SU-DHL-6 (cell line): ENCODE data around the gene BICD1.

ENCODE experiments used
- H2AFZ ChIP-seq: fragments of 200-600 bp; sonication (generic); 2 replicates; pipeline ENCODE4 v1.6.1; 2014; ENCODE audit warnings: low read depth, mild to moderate bottlenecking, moderate library complexity, mixed read lengths, antibody characterized with exemption, low read length; ENCODE audit not compliant: severe bottlenecking
- H3F3A ChIP-seq: fragments of 200-600 bp; shearing (Covaris generic); 2 replicates; pipeline ENCODE4 v1.6.0; 2016; ENCODE audit warnings: antibody characterized with exemption, mild to moderate bottlenecking; ENCODE audit not compliant: insufficient read depth
- H3K27ac ChIP-seq: fragments of 200-600 bp; sonication (generic); 2 replicates; pipeline ENCODE4 v1.5.1; 2016; ENCODE audit warnings: low read depth, mild to moderate bottlenecking, low read length, moderate library complexity, mixed read lengths
- H3K27me3 ChIP-seq: fragments of 200-600 bp; sonication (generic), shearing (Covaris generic); 2 replicates; pipeline ENCODE4 v1.6.0; 2014; ENCODE audit warnings: mild to moderate bottlenecking, low read length
- H3K36me3 ChIP-seq: fragments of 200-600 bp; sonication (generic); 2 replicates; pipeline ENCODE4 v1.6.1; 2014; ENCODE audit warnings: mild to moderate bottlenecking, low read length, mixed read lengths
- H3K4me2 ChIP-seq: fragments of 300-600, 200-600 bp; shearing (Covaris generic), sonication (generic); 2 replicates; pipeline ENCODE4 v1.6.0; 2014; ENCODE audit warnings: low read length, low read depth, mild to moderate bottlenecking; ENCODE audit not compliant: poor library complexity, severe bottlenecking
- H3K4me3 ChIP-seq: fragments of 200-600 bp; sonication (generic); 2 replicates; pipeline ENCODE4 v1.5.1; 2014; ENCODE audit warnings: antibody characterized with exemption, low read length, mild to moderate bottlenecking, mixed read lengths; ENCODE audit not compliant: insufficient read depth, poor library complexity, severe bottlenecking
- H3K79me2 ChIP-seq: fragments of 200-600 bp; sonication (generic); 2 replicates; pipeline ENCODE4 v1.6.1; 2014; ENCODE audit warnings: mild to moderate bottlenecking, low read length, moderate library complexity; ENCODE audit not compliant: insufficient read depth
- H3K9ac ChIP-seq: fragments of 200-600 bp; sonication (generic); 2 replicates; pipeline ENCODE4 v1.7.0; 2014; ENCODE audit warnings: mild to moderate bottlenecking, low read length
- H3K9me2 ChIP-seq: fragments of 200-600 bp; sonication (generic); replicated peaks from 2 replicates; pipeline ENCODE4 v1.6.1; 2014; ENCODE audit warnings: low read length; ENCODE audit not compliant: insufficient read depth
- H3K9me3 ChIP-seq: fragments of 200-600 bp; sonication (generic); 2 replicates; pipeline ENCODE4 v1.6.1; 2014; ENCODE audit warnings: low read length, mixed read lengths; ENCODE audit not compliant: insufficient read depth
- H4K20me1 ChIP-seq: fragments of 200-600 bp; sonication (generic); 2 replicates; pipeline ENCODE4 v1.6.1; 2014; ENCODE audit warnings: low read depth, mild to moderate bottlenecking, antibody characterized with exemption, low read length, moderate library complexity, mixed read lengths
- EZH2phosphoT487 ChIP-seq: fragments of 200-600 bp; sonication (generic), shearing (Covaris generic); conservative IDR thresholded peaks from 2 replicates; pipeline ENCODE4 v1.6.1; 2018; ENCODE audit warnings: mild to moderate bottlenecking, antibody characterized with exemption, low read length, moderate library complexity, mixed read lengths
- TF ChIP-seq, protein P1 (sequence below): fragments of 200-600 bp; sonication (generic); IDR thresholded peaks from one replicate; pipeline ENCODE4 v1.5.1; 2017; ENCODE audit warnings: antibody characterized with exemption, mild to moderate bottlenecking, low read length, moderate library complexity; ENCODE audit not compliant: insufficient read depth, poor library complexity, severe bottlenecking

Gene BICD1

DNA sequence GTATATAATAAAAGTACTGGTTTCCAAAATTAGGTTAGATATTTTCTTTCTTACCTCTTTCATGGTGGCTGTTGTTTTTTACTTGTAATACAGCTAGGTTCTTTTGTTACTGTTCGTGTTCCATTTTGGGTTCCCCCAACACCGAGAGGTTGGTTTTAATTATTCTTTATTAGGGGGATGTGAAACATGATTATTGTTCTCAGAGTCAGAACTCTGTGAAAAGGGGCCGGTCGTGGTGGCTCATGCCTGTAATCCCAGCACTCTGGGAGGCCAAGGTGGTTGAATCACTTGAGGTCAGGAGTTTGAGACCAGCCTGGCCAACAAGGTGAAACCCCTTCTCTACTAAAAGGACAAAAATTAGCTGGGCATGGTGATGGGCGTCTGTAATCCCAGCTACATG, 108.1 kb downstream of the BICD1 start:
- Histone ChIP-seq H3K27me3 (no peaks in the 10 kb centered on the region), H3K79me2 (peaks cover 5% of the 10 kb centered on the region; the same call in 1 of the 2 replicates), H3F3A (peaks cover 5% of the 10 kb centered on the region; the same call in 1 of the 2 replicates), H3K9me2 (no peaks in the 10 kb centered on the region), H3K9ac (no peak overlapping the region), H3K36me3 (peaks cover 27% of the 10 kb centered on the region), H3K4me2 (no peak overlapping the region), H4K20me1 (no peaks in the 10 kb centered on the region), H3K9me3 (no peaks in the 10 kb centered on the region), H2AFZ (no peak overlapping the region), H3K27ac (no peak overlapping the region), H3K4me3 (no peak overlapping the region)
- TF ChIP-seq, protein P1, sequence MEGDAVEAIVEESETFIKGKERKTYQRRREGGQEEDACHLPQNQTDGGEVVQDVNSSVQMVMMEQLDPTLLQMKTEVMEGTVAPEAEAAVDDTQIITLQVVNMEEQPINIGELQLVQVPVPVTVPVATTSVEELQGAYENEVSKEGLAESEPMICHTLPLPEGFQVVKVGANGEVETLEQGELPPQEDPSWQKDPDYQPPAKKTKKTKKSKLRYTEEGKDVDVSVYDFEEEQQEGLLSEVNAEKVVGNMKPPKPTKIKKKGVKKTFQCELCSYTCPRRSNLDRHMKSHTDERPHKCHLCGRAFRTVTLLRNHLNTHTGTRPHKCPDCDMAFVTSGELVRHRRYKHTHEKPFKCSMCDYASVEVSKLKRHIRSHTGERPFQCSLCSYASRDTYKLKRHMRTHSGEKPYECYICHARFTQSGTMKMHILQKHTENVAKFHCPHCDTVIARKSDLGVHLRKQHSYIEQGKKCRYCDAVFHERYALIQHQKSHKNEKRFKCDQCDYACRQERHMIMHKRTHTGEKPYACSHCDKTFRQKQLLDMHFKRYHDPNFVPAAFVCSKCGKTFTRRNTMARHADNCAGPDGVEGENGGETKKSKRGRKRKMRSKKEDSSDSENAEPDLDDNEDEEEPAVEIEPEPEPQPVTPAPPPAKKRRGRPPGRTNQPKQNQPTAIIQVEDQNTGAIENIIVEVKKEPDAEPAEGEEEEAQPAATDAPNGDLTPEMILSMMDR: no peak
- no peak for TF ChIP-seq EZH2phosphoT487

DNA sequence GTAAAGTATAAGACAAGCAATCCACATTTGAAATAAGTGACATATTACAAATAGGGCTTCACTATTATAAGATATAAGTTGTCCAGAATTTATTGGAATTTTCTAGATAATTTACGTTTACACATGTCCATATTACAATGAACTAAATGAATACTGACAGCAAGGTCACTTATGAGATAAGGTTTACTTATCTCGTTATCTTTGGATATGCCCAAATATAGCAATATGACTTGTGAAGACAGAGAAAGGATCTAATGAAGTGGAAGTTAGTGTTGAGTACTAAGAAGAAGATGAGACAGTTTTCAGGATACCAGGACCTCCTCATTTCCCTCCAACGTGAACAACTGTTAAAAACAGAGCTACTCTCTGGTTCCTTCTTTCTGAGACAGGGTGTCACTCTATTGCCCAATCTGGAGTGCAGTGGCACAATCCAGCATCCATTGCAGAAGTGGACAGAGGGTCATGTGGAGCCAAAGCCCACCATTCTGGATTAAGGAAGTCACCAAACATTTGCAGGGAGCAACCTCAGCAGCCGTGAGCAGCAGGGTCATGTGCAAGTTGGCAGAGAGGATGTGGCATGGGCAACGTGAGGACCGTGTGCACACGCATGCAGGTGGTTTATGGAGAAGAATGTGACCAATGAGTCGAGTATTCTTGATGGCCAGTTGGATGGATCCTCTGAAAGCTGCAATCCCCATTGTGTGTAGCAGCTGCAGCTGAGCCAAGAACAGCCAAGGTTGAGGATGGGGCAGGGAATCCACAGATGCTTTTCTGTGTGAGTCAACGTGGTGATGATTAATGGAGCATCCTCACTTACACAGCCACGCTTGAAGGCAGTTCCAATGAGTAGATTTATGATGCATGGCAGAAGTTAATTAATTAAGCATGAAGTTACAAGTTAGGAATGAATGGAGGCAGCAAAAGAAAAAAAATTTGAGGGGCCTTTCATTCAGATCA, 111.0 kb downstream of the BICD1 start:
- no peaks in the 10 kb centered on the region for H4K20me1 ChIP-seq
- no peak overlapping the region for H3K4me2 ChIP-seq
- H3K27ac ChIP-seq: no peak overlapping the region
- peaks cover 27% of the 10 kb centered on the region for H3K36me3 ChIP-seq
- no peak overlapping the region for H2AFZ ChIP-seq
- H3K9ac ChIP-seq: no peak overlapping the region
- no peaks in the 10 kb centered on the region for H3K9me3 ChIP-seq
- H3F3A ChIP-seq: no peaks in the 10 kb centered on the region
- no peak overlapping the region for H3K4me3 ChIP-seq
- H3K27me3 ChIP-seq: no peaks in the 10 kb centered on the region
- TF ChIP-seq EZH2phosphoT487: no peak
- TF ChIP-seq, protein P1: no peak
- H3K79me2 ChIP-seq: peaks cover 5% of the 10 kb centered on the region; the same call in 1 of the 2 replicates
- no peaks in the 10 kb centered on the region for H3K9me2 ChIP-seq

DNA sequence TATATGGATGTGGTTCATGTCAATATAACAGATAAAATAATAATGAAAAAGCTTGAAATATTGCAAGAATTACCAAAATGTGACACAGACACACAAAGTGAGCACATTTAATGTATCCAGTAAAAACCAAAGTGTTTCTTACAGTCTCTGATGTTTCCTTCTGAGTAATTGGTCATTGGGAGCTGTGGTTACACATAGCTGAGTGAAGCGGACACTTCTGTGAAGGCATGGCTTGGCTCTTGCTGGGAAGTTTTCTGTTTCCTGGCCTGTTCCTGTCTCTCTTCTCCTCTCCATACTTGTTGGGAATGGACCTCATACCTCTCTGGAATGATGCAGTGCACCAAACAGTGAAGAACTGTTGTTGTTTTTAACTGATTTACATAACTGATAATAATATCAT, 117.3 kb downstream of the BICD1 start:
- Histone ChIP-seq H3K9me2 (no peaks in the 10 kb centered on the region; the same call in 1 of the 2 replicates), H3K79me2 (no peaks in the 10 kb centered on the region), H3K27me3 (no peaks in the 10 kb centered on the region), H4K20me1 (no peaks in the 10 kb centered on the region), H3K4me2 (no peak overlapping the region), H3K36me3 (peaks cover 12% of the 10 kb centered on the region; the same call in 1 of the 2 replicates), H3K4me3 (no peak overlapping the region), H3F3A (no peaks in the 10 kb centered on the region), H3K9me3 (no peaks in the 10 kb centered on the region), H3K9ac (no peak overlapping the region), H3K27ac (no peak overlapping the region), H2AFZ (no peak overlapping the region)
- no peak for TF ChIP-seq EZH2phosphoT487
- TF ChIP-seq, protein P1: no peak
